HepG2 (cell line): Measurements from ENCODE around the gene CSNK2A1. TPM values are rescaled to one million over a fixed set of nuclear protein-coding genes. Genes with fewer than 3 reads are reported as not detected.

ENCODE experiments used
- ATAC-seq: fragments of 200-7000 bp; cut with Tn5 transposase; 3 replicates; pipeline ENCODE4 v1.9.1; 2020; ENCODE audit warnings: mild to moderate bottlenecking, moderate library complexity
- BruUV-seq: library from RNA; stranded (reverse); fragments of 400-500 nt; replicated peaks from 2 replicates; lab custom pipeline; 2021; lab: Mats Ljungman, UMichigan
- CTCF ChIA-PET: fragments of 300-600 bp; formaldehyde crosslinking; extraction: SDS; loops from one replicate; lab custom pipeline; 2021; ENCODE audit warnings: low total read pairs, inconsistent platforms, low intra/inter-chr PET ratio; lab: Yijun Ruan, JAX
- POLR2A ChIA-PET: fragments of 350-600 bp; sonication (Branson Sonifier 250); formaldehyde crosslinking; loops from one replicate; lab custom pipeline; 2020; ENCODE audit warnings: antibody characterized with exemption, inconsistent platforms; lab: Yijun Ruan, JAX
- DNase-seq: peaks from one replicate; pipeline ENCODE4 v3.0.0-alpha.2; 2015; ENCODE audit warnings: low spot score
- FAIRE-seq: peaks from 3 replicates; lab custom pipeline; 2011; peaks lifted over from hg19 to GRCh38; lab: Jason Lieb, UNC
- H2AFZ ChIP-seq: one replicate; pipeline ENCODE4 v1.6.1; 2011; ENCODE audit warnings: low read length, inconsistent platforms
- H3K27ac ChIP-seq: fragments of 300-600 bp; 3 replicates; pipeline ENCODE4 v1.8.0; 2011; ENCODE audit warnings: mixed run types, mild to moderate bottlenecking, mixed read lengths, low read length, inconsistent platforms; ENCODE audit not compliant: insufficient read depth; ENCODE audit errors: extremely low read length
- H3K27me3 ChIP-seq, 2 experiments: fragments of 200-600 bp in 1 of 2; 2 replicates in 1 of 2; 3 replicates in 1 of 2; pipeline versions ENCODE4 v1.6.0 to v1.8.0; 2011; ENCODE audit warnings: low read length in 2 of 2, mild to moderate bottlenecking in 2 of 2, moderate library complexity in 2 of 2, inconsistent platforms in 1 of 2; ENCODE audit not compliant: insufficient read depth in 2 of 2, control insufficient read depth in 1 of 2
- H3K36me3 ChIP-seq, 2 experiments: fragments of 200-600 bp in 1 of 2; replicated peaks in 1 of 2; 2 replicates in 1 of 2; 3 replicates in 1 of 2; pipeline versions ENCODE4 v1.5.1 to v1.8.0; 2011; ENCODE audit warnings: low read length in 2 of 2, inconsistent platforms in 1 of 2; ENCODE audit not compliant: insufficient read depth in 2 of 2, control insufficient read depth in 1 of 2
- H3K4me1 ChIP-seq: 2 replicates; pipeline ENCODE4 v1.5.1; 2012; ENCODE audit warnings: low read length, inconsistent platforms; ENCODE audit not compliant: insufficient read depth
- H3K4me2 ChIP-seq: 2 replicates; pipeline ENCODE4 v1.6.0; 2011; ENCODE audit warnings: low read depth, low read length, inconsistent platforms
- H3K4me3 ChIP-seq, 3 experiments: fragments of 200-600 bp in 1 of 3; sonication (generic), shearing (Covaris generic) in 1 of 3; replicated peaks in 1 of 3; 2 replicates each; pipeline ENCODE4 v1.5.1; 2011 to 2016; ENCODE audit warnings: low read length in 3 of 3, inconsistent platforms in 2 of 3, low read depth in 2 of 3, mild to moderate bottlenecking in 2 of 3, control low read depth in 1 of 3, mixed read lengths in 1 of 3; ENCODE audit not compliant: insufficient read depth in 1 of 3
- H3K79me2 ChIP-seq: one replicate; pipeline ENCODE4 v1.6.1; 2011; ENCODE audit warnings: low read length, inconsistent platforms; ENCODE audit not compliant: insufficient read depth
- H3K9ac ChIP-seq: 2 replicates; pipeline ENCODE4 v1.6.0; 2011; ENCODE audit warnings: mild to moderate bottlenecking, low read depth, low read length, inconsistent platforms; ENCODE audit not compliant: insufficient read depth
- H3K9me3 ChIP-seq: 2 replicates; pipeline ENCODE4 v1.5.1; 2012; ENCODE audit warnings: mild to moderate bottlenecking, low read length
- H4K20me1 ChIP-seq: 2 replicates; pipeline ENCODE4 v1.6.0; 2011; ENCODE audit warnings: inconsistent platforms, mild to moderate bottlenecking, low read length, moderate library complexity; ENCODE audit not compliant: insufficient read depth
- ATF4 ChIP-seq, 2 experiments: fragments of 450-650 bp in 1 of 2; sonication (generic) in 1 of 2; formaldehyde crosslinking; IDR thresholded peaks; 2 replicates each; pipeline versions ENCODE4 v1.5.0 to v1.8.0; 2020 to 2022; ENCODE audit warnings: mild to moderate bottlenecking in 1 of 2, missing genetic modification reagents in 1 of 2
- DDIT3 ChIP-seq: sonication (generic); formaldehyde crosslinking; IDR thresholded peaks from 2 replicates; pipeline ENCODE4 v1.4.0; 2020; ENCODE audit warnings: mild to moderate bottlenecking, missing genetic modification reagents
- HDAC2 ChIP-seq: sonication (generic); formaldehyde crosslinking; IDR thresholded peaks from 2 replicates; pipeline ENCODE4 v1.4.0; 2020; ENCODE audit warnings: missing genetic modification reagents
- IRF2 ChIP-seq: IDR thresholded peaks from 2 replicates; pipeline ENCODE4 v1.6.1; 2018; ENCODE audit warnings: missing genetic modification reagents, missing compliant biosample characterization
- KDM2A ChIP-seq: sonication (generic); formaldehyde crosslinking; IDR thresholded peaks from 2 replicates; pipeline ENCODE4 v1.4.0; 2020; ENCODE audit warnings: low read depth, missing genetic modification reagents, borderline replicate concordance
- POLR2G ChIP-seq: fragments of 200-400 bp; formaldehyde crosslinking; IDR thresholded peaks from 2 replicates; pipeline ENCODE4 v1.6.1; 2018; ENCODE audit warnings: mild to moderate bottlenecking, low read depth, low read length, moderate library complexity
- RBM22 ChIP-seq: fragments of 200-400 bp; formaldehyde crosslinking; optimal IDR thresholded peaks from 2 replicates; pipeline ENCODE3; 2017; ENCODE audit warnings: mild to moderate bottlenecking, low read length, moderate library complexity
- ZFP36L1 ChIP-seq: sonication (generic); formaldehyde crosslinking; IDR thresholded peaks from 2 replicates; pipeline ENCODE4 v1.8.0; 2022; ENCODE audit warnings: mild to moderate bottlenecking, missing genetic modification reagents, moderate library complexity
- ZNF18 ChIP-seq: sonication (generic); formaldehyde crosslinking; IDR thresholded peaks from 2 replicates; pipeline ENCODE4 v1.8.0; 2022; ENCODE audit warnings: mild to moderate bottlenecking, missing genetic modification reagents; ENCODE audit not compliant: insufficient replicate concordance
- ZNF318 ChIP-seq: sonication (generic); formaldehyde crosslinking; IDR thresholded peaks from 2 replicates; pipeline ENCODE4 v1.4.0; 2020; ENCODE audit warnings: mild to moderate bottlenecking, missing genetic modification reagents
- ZNF614 ChIP-seq: IDR thresholded peaks from 2 replicates; pipeline ENCODE4 v1.6.1; 2018; ENCODE audit warnings: missing biosample characterization, missing genetic modification reagents, inconsistent platforms, borderline replicate concordance
- whole genome bisulfite sequencing: methylation state at CpG from one replicate; pipeline ENCODE4 v1.1.6; 2017; ENCODE audit warnings: low lambda C conversion rate; 5-methylcytosine and 5-hydroxymethylcytosine counted together
- in situ Hi-C: cut with HindIII; loops from 2 replicates; pipeline ENCODE4 v1.10.0; 2017; ENCODE audit warnings: low pct_unique_long_range_greater_than_20kb; ENCODE audit not compliant: extremely low pct_ligation_motif_present
- intact Hi-C: fragments of 100-400 bp; cut with micrococcal nuclease; formaldehyde crosslinking; loops from one replicate; pipeline ENCODE4 v1.10.0; 2022; ENCODE audit not compliant: unreplicated experiment
- polyA plus RNA-seq, 8 experiments: library from polyadenylated mRNA; depleted of rRNA in 3 of 8; stranded (reverse) in 7 of 8; unstranded in 1 of 8; fragments of >200 nt; fragmentation: Illumina TruSeq in 4 of 8; extraction: Trizol in 4 of 8; gene quantifications; 2 replicates each; pipeline versions ENCODE4 v1.2.1 to v1.2.3, GENCODE V29; 2011 to 2016; ENCODE audit warnings: low read depth in 4 of 8, missing spikeins in 1 of 8, mixed read lengths in 1 of 8; ENCODE audit not compliant: insufficient read depth in 1 of 8
- total RNA-seq, 5 experiments: library from RNA; depleted of rRNA; stranded (reverse); fragments of >200 nt; fragmentation: Illumina TruSeq; extraction: Trizol; gene quantifications; 2 replicates each; pipeline ENCODE4 v1.2.3, GENCODE V29; 2016; ENCODE audit warnings: low read depth in 1 of 5

The CSNK2A1 gene
- total and polyA plus RNA-seq, 2 of the 13 experiments (the other 11 are each of a cell fraction or from before 2014, with no cell fraction given): 153 to 231 TPM

- no peak for DNase-seq
- TF ChIP-seq IRF2 (CRISPR knock-in tag) (0 out of 2 replicates have a peak, but pooled peaks have one; percentile 25), ZNF18 (no peak), ZNF614 (CRISPR knock-in tag) (peak; percentile 19; the same call in 1 of the 2 replicates), HDAC2 (no peak), ZNF318 (CRISPR knock-in tag) (peak; percentile 77), ATF4 (CRISPR knock-in tag; IDR thresholded peaks at IDR 0.05) (peak in 1 of 2 experiments; percentile 32; a peak in 1 of 4 replicates), DDIT3 (CRISPR knock-in tag) (no peak), ZFP36L1 (CRISPR knock-in tag) (peak; percentile 27; the same call in 1 of the 2 replicates), RBM22 (peak; percentile 90), KDM2A (CRISPR knock-in tag) (0 out of 2 replicates have a peak, but pooled peaks have one; percentile 35), POLR2G (peak; percentile 65)
These were observed 108.8 kb downstream of the CSNK2A1 start for GRCh38 chr20:434661-435419.

More at GRCh38 chr20:434661-435419, 108.8 kb downstream of the CSNK2A1 start:
- Histone ChIP-seq H3K9me3 (no peaks in the 10 kb centered on the region), H4K20me1 (no peaks in the 10 kb centered on the region), H3K36me3 (peaks cover 47 to 63% of the 10 kb centered on the region in 2 experiments), H3K27ac (no peak overlapping the region), H3K9ac (no peak overlapping the region), H3K4me3 (no peak overlapping the region), H3K27me3 (no peaks in the 10 kb centered on the region), H3K4me2 (no peak overlapping the region), H3K79me2 (no peaks in the 10 kb centered on the region), H3K4me1 (0 out of 2 replicates have a peak, but pooled peaks cover 7% of the 10 kb centered on the region), H2AFZ (no peak overlapping the region)
- FAIRE-seq (no peak), ATAC-seq (peak; percentile 1; the same call in 2 of the 3 replicates)
- ChIA-PET POLR2A (interaction anchor here (0.8 to 5.7 kb wide), 6 partner anchors 27 to 87 kb away, joined by 3 to 61 read pairs (median 4); partner anchors contain the start of gene RBCK1), CTCF (no interaction called here)
- intact Hi-C loops (no loop called here), in situ Hi-C loops (loop anchor here (5.0 kb wide), 1 partner anchor 83 kb away; no protein-coding TSS in a partner anchor)
- BruUV-seq: no TSS peak
- 93% methylated on average over 15 of the region's 16 CpGs for WGBS
